ENCODE results near the gene RYR2.

The RYR2 gene

DNA sequence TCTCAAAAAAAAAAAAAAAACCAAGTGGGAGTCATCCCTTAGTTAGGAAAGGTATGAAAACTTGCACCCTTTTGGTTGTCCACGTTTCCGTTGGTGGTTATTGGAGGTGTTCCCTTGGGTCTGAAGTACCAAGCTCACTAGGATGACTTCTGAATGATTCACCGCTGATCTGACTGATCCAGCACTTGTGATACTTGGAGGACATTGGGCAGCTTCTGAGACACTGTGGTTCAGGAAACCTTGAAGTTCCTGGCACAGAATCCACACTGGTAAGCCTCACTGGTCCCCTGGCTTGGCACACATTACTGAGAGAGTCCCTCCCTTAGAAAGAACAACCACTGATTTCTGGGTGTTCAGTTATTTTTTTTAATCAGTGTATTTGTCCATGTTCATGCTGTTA lies 91.9 kb downstream of the RYR2 start:
- H3K79me2 ChIP-seq (ENCODE audit: low read length) = no peaks in the 10 kb centered on the region
- H3K9ac ChIP-seq (ENCODE audit: low read length) = no peak overlapping the region
- no peak overlapping the region for H3K4me3 ChIP-seq (ENCODE audit: low read length)
- no peaks in the 10 kb centered on the region for H4K20me1 ChIP-seq (ENCODE audit: insufficient read depth, low read length)
- H3K4me1 ChIP-seq (ENCODE audit: low read length) = no peaks in the 10 kb centered on the region
- no peaks in the 10 kb centered on the region for H3K36me3 ChIP-seq (replicated peaks; ENCODE audit: low read depth, low read length)
- no peak overlapping the region for H3K4me2 ChIP-seq (ENCODE audit: low read length)
- no peaks in the 10 kb centered on the region for H3K9me3 ChIP-seq (ENCODE audit: insufficient read depth, low read length)
- TF ChIP-seq, protein P1, sequence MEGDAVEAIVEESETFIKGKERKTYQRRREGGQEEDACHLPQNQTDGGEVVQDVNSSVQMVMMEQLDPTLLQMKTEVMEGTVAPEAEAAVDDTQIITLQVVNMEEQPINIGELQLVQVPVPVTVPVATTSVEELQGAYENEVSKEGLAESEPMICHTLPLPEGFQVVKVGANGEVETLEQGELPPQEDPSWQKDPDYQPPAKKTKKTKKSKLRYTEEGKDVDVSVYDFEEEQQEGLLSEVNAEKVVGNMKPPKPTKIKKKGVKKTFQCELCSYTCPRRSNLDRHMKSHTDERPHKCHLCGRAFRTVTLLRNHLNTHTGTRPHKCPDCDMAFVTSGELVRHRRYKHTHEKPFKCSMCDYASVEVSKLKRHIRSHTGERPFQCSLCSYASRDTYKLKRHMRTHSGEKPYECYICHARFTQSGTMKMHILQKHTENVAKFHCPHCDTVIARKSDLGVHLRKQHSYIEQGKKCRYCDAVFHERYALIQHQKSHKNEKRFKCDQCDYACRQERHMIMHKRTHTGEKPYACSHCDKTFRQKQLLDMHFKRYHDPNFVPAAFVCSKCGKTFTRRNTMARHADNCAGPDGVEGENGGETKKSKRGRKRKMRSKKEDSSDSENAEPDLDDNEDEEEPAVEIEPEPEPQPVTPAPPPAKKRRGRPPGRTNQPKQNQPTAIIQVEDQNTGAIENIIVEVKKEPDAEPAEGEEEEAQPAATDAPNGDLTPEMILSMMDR (IDR thresholded peaks at IDR 0.05; ENCODE audit: low read depth, low read length) = no peak
- TF ChIP-seq EZH2phosphoT487 (IDR thresholded peaks at IDR 0.05; ENCODE audit: low read depth) = no peak
- no peak overlapping the region for H3K27ac ChIP-seq (ENCODE audit: low read length)
- H2AFZ ChIP-seq (ENCODE audit: low read depth, low read length) = no peak overlapping the region
- peaks cover 9% of the 10 kb centered on the region for H3K27me3 ChIP-seq (ENCODE audit: low read depth, low read length)

DNA sequence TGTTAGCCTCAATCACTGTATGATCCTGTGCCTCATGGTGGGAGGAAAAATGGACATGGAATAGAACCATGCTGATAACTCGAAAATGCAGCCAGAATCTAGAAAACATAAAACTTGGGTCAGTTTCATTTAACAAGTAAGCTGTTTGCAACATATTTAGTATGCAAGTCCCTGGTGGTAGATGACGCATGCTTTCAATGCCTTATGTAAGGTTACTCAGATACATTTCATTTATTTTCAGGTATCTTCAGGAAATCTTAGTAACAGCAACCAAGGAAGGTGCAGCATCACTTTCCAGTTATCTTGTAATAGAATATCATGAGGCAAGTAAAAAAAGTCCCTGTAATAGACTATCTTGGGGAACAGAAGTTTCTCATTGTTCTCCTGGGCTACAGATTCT lies 92.9 kb downstream of the RYR2 start:
- Histone ChIP-seq H3K9ac (ENCODE audit: low read length) (no peak overlapping the region), H4K20me1 (ENCODE audit: insufficient read depth, low read length) (no peaks in the 10 kb centered on the region), H3K79me2 (ENCODE audit: low read length) (no peaks in the 10 kb centered on the region), H3K27ac (ENCODE audit: low read length) (no peak overlapping the region), H3K9me3 (ENCODE audit: insufficient read depth, low read length) (no peaks in the 10 kb centered on the region), H3K4me3 (ENCODE audit: low read length) (no peak overlapping the region), H2AFZ (ENCODE audit: low read depth, low read length) (no peak overlapping the region), H3K36me3 (replicated peaks; ENCODE audit: low read depth, low read length) (no peaks in the 10 kb centered on the region), H3K4me2 (ENCODE audit: low read length) (no peak overlapping the region), H3K4me1 (ENCODE audit: low read length) (no peaks in the 10 kb centered on the region), H3K27me3 (ENCODE audit: low read depth, low read length) (peaks cover 16% of the 10 kb centered on the region)
- no peak for TF ChIP-seq EZH2phosphoT487 (IDR thresholded peaks at IDR 0.05; ENCODE audit: low read depth)
- TF ChIP-seq, protein P1 (IDR thresholded peaks at IDR 0.05; ENCODE audit: low read depth, low read length) = no peak

DNA sequence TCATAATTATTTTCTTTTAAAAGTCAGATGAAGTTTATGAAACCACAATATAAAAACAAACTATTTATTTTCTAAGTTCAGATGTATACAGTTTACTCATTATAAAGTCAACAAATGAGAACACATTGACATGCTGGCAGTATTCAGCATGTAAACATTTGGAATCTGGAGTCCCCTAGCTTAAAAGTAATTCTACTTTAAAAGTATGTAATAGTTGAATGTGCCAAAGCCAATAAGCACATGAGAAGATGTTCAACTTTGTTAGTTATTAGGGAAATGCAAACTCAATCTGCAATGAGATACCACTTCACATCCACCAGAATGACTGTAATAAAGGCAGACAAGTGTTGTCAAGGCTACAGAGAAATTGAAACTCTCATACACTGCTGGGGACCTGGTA lies 96.6 kb downstream of the RYR2 start:
- Histone ChIP-seq H2AFZ (ENCODE audit: low read depth, low read length) (no peak overlapping the region), H3K79me2 (ENCODE audit: low read length) (no peaks in the 10 kb centered on the region), H3K4me2 (ENCODE audit: low read length) (no peak overlapping the region), H3K4me3 (ENCODE audit: low read length) (no peak overlapping the region), H3K9me3 (ENCODE audit: insufficient read depth, low read length) (no peaks in the 10 kb centered on the region), H3K9ac (ENCODE audit: low read length) (no peak overlapping the region), H4K20me1 (ENCODE audit: insufficient read depth, low read length) (no peaks in the 10 kb centered on the region), H3K36me3 (replicated peaks; ENCODE audit: low read depth, low read length) (no peaks in the 10 kb centered on the region), H3K4me1 (ENCODE audit: low read length) (no peaks in the 10 kb centered on the region), H3K27me3 (ENCODE audit: low read depth, low read length) (peaks cover 16% of the 10 kb centered on the region), H3K27ac (ENCODE audit: low read length) (no peak overlapping the region)
- TF ChIP-seq, protein P1 (IDR thresholded peaks at IDR 0.05; ENCODE audit: low read depth, low read length) = no peak
- TF ChIP-seq EZH2phosphoT487 (IDR thresholded peaks at IDR 0.05; ENCODE audit: low read depth) = no peak

DNA sequence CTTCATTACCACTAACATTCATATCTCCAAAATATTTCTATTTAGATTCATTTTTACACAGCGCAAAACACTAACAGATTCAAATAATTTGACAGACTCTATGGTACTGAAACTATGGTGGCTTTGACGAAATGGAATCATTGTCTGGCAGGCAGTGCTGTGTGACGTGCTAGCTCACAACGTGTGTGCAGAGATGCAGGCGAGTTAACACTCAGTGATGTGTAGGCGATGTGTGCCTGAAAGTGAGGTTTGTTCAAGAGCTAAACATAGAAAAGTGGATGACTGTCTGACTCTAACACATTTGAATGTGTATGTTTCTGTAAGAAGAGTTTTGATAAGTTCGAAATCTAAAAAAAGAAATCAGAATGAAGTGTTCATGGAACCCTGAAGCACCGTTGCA lies 97.7 kb downstream of the RYR2 start:
- H3K4me2 ChIP-seq (ENCODE audit: low read length) = no peak overlapping the region
- no peaks in the 10 kb centered on the region for H3K36me3 ChIP-seq (replicated peaks; ENCODE audit: low read depth, low read length)
- no peak overlapping the region for H3K9ac ChIP-seq (ENCODE audit: low read length)
- no peak overlapping the region for H2AFZ ChIP-seq (ENCODE audit: low read depth, low read length)
- peaks cover 16% of the 10 kb centered on the region for H3K27me3 ChIP-seq (ENCODE audit: low read depth, low read length)
- H3K9me3 ChIP-seq (ENCODE audit: insufficient read depth, low read length) = no peaks in the 10 kb centered on the region
- no peaks in the 10 kb centered on the region for H4K20me1 ChIP-seq (ENCODE audit: insufficient read depth, low read length)
- no peak overlapping the region for H3K4me3 ChIP-seq (ENCODE audit: low read length)
- no peaks in the 10 kb centered on the region for H3K79me2 ChIP-seq (ENCODE audit: low read length)
- TF ChIP-seq EZH2phosphoT487 (IDR thresholded peaks at IDR 0.05; ENCODE audit: low read depth) = no peak
- TF ChIP-seq, protein P1 (IDR thresholded peaks at IDR 0.05; ENCODE audit: low read depth, low read length) = no peak
- H3K4me1 ChIP-seq (ENCODE audit: low read length) = no peaks in the 10 kb centered on the region
- no peak overlapping the region for H3K27ac ChIP-seq (ENCODE audit: low read length)

Data from OCI-LY3 (cell line).